ENCODE measurements around the gene SMOC1. TPM values are rescaled to one million over a fixed set of nuclear protein-coding genes. Genes with fewer than 3 reads are reported as not detected.

The SMOC1 gene
- total and polyA plus RNA-seq, 9 donors, result 0.35 to 9.1 (median 0.80) TPM

DNA sequence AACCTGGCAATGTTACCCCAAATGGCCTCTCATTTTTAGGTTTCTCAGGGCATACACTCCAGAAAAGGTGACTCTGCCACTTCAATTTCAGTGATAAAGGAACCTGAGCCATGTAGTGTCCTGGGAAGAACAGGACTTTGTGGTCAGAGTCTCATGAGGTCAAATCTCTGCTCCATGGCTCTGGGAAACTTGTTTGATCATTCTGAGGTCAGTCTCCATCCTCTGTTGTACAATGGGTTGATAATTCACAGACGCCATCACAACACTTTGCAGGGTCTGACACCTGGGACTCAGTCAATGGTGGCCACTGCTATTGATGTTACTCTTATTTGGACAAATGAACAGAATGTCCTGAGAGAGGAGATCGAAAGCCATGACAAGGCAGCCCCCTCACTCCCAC is 31.1 kb upstream of the SMOC1 start:
- no peak overlapping the region for H3K27ac ChIP-seq
- DNase-seq, result no peak
- H3K9me3 ChIP-seq, result no peaks in the 10 kb centered on the region
- no peak for TF ChIP-seq EP300 (IDR thresholded peaks at IDR 0.05)
- no peak for TF ChIP-seq POLR2A (IDR thresholded peaks at IDR 0.05)
- no peak for TF ChIP-seq CTCF (IDR thresholded peaks at IDR 0.05)
- H3K4me1 ChIP-seq (ENCODE audit: insufficient read depth), result no peaks in the 10 kb centered on the region
- H3K36me3 ChIP-seq, result no peaks in the 10 kb centered on the region
- intact Hi-C loops (cut with DNase I), result no loop called here
- WGBS, 3 donors, result 65 to 87% (median 71%) methylated on average over 2 of the region's 2 CpGs
- H3K4me3 ChIP-seq, result no peak overlapping the region
- no peaks in the 10 kb centered on the region for H3K27me3 ChIP-seq

GRCh38 chr14:69848903-69849391 is 30.3 kb upstream of the SMOC1 start:
- Histone ChIP-seq H3K4me3 (no peak overlapping the region), H3K27ac (no peak overlapping the region), H3K36me3 (no peaks in the 10 kb centered on the region), H3K4me1 (ENCODE audit: insufficient read depth) (no peaks in the 10 kb centered on the region), H3K27me3 (no peaks in the 10 kb centered on the region), H3K9me3 (no peaks in the 10 kb centered on the region)
- intact Hi-C loops (cut with DNase I), result no loop called here
- WGBS, 3 donors, result 27 to 38% (median 31%) methylated on average over 6 of the region's 6 CpGs
- no peak for DNase-seq
- TF ChIP-seq CTCF (IDR thresholded peaks at IDR 0.05) (no peak), EP300 (IDR thresholded peaks at IDR 0.05) (no peak)

DNA sequence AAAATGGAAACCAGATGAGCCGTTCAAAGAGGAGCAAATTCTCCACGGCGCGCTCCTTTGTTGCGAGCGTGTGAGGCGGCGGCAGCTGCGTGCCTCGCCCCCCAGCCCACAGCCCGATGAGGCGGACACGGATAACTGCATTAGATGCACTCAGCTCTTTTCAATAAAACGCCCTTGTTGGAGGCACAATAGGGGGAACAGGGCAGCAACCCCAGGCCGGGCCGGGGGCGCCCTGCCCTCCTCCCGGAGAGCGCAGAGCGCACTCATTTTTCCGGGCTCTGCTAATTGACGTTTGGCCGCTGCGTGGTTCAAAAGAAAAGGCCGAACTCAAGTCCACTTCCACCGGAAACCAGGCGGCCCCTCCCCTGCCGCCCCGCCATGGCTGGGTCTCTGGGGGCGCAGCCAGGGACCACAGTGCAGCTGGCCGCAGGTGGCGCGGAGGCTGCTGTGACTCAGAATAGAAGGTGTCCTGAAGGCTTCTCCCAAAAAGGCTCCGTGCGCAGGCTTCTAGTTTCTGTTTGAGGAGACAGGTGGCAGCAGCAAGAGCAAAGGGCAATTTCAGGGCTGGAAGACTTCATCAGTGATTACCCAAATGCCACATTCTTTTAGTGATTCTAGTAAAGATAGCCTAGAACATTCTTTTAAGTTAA is 29.0 kb upstream of the SMOC1 start:
- no peak for DNase-seq
- 74 to 83% (median 78%) methylated on average over 35 of the region's 35 CpGs for WGBS, 3 donors
- TF ChIP-seq POLR2A (IDR thresholded peaks at IDR 0.05) (no peak), EP300 (IDR thresholded peaks at IDR 0.05) (no peak), CTCF (IDR thresholded peaks at IDR 0.05) (no peak)
- no peaks in the 10 kb centered on the region for H3K27me3 ChIP-seq
- H3K9me3 ChIP-seq, result no peaks in the 10 kb centered on the region
- no peaks in the 10 kb centered on the region for H3K4me1 ChIP-seq (ENCODE audit: insufficient read depth)
- no peak overlapping the region for H3K4me3 ChIP-seq
- H3K27ac ChIP-seq, result no peak overlapping the region
- intact Hi-C loops (cut with DNase I), result no loop called here
- H3K36me3 ChIP-seq, result no peaks in the 10 kb centered on the region

DNA sequence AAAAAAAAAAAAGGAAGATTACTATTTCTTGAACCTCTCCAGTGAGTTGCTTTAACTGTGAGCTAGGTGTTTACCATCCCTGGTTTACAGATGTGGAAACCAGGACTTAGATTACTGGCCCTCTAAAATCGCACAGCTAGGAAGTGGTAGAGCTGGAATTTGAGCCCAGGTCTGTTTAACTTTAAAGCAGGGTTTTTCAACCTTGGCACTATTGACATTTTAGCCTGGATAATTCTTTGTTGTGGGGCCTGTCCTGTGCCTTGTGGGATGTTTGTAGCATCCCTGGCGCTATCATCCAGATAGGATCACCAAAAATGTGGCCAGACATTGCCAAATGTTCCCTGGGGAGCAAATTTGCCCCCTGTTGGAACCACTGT is 28.5 kb upstream of the SMOC1 start:
- 67 to 77% (median 73%) methylated on average over 2 of the region's 2 CpGs for WGBS, 3 donors
- no peaks in the 10 kb centered on the region for H3K36me3 ChIP-seq
- no peak for DNase-seq
- no peaks in the 10 kb centered on the region for H3K27me3 ChIP-seq
- intact Hi-C loops (cut with DNase I), result no loop called here
- no peak overlapping the region for H3K4me3 ChIP-seq
- H3K4me1 ChIP-seq (ENCODE audit: insufficient read depth), result no peaks in the 10 kb centered on the region
- no peaks in the 10 kb centered on the region for H3K9me3 ChIP-seq
- no peak for TF ChIP-seq EP300 (IDR thresholded peaks at IDR 0.05)
- TF ChIP-seq POLR2A (IDR thresholded peaks at IDR 0.05), result no peak
- TF ChIP-seq CTCF (IDR thresholded peaks at IDR 0.05), result no peak
- H3K27ac ChIP-seq, result no peak overlapping the region

Measured in ovary (tissue), 9 donors.